ENCODE data around the gene TMEM184A.

The TMEM184A gene

DNA sequence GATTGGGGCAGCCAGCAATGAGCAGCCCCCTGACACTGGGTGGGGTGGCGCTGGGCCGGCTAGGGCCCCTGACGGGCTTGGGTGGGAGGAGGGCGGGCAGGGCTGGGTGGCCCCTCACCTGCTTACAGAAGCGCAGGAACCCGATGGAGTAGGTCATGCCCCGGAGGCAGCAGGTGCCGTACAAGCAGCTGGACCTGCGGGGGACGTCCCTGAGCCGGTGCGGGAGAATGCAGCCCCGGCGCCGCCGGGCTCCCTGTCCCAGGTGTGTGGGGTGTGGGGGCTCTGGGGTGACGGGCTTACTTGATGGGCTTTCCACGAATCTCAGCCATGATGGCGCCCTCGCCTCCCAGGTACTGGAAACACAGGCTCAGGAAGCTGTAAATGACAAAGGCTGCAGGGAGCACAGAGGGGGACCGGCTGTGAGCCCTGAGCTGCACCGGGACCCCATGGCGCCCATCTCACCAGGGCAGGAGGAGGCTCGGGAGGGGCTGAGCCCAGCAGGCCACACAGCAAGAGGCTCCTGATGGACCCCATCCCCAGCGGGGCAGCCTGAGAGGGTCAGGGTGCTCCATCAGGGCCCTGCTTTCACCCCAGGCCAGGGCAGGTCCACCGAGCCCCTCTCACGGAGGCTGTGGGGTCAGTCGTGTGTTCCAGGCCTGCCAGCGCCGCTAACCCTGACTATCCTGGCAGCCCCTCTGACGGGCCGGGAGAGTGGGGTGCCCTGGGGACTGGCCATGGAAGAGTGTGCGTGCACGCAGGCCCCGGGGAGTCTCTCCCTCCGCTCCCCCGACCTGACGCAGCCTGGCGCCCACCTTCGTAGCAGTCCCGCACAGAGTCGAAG, 5.8 kb downstream of the TMEM184A start:
- DNase-seq: no peak

DNA sequence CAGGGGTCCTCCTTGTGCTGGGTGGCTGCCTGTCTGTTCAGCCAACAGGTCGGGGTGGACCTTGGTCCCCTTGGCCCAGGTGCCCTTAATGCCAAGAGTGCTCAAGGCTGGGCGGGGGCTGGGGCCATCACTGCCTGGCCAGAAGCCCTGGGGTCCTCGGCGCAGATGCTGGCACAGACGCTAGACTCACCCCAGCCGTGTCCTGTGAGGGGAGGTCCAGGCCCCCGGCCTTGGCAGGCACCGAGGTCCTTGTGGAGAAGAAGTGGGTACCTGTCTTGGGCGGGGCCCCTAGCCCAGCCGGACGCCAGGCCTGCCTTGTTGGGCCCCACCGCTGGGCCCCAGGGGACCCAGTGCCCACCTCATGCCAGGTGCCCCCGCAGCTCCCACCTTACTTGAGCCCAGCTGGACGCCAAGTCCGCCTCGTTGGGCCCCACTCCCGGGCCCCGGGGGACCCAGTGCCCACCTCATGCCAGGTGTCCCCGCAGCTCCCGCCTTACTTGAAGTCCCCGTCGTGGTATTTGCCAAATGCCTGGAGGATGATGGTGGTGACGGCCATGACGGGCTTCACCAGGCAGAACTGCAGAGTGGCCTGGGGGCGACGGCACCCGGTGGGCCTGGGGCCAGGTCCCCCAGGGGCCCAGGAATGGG, 6.5 kb downstream of the TMEM184A start:
- DNase-seq: no peak

DNA sequence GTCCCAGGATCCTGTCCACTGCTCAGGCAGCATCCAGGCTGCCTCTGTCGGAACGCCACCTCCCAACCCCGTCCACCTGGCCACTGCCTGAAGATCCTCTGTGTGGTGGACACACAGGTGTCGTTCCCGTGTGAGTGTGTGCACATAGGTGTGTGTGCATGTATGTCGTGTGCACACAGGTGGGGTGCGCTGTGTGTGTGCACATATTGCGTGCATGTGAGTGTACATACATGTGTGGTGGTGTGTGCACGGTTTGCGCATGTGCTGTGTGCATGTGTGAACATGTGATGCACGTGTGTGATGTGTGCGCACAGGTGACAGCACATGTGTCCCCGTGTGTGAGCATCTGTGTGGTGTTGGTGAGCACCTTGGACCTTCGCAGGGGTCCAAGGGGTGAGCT, 7.1 kb downstream of the TMEM184A start:
- DNase-seq: no peak

DNA sequence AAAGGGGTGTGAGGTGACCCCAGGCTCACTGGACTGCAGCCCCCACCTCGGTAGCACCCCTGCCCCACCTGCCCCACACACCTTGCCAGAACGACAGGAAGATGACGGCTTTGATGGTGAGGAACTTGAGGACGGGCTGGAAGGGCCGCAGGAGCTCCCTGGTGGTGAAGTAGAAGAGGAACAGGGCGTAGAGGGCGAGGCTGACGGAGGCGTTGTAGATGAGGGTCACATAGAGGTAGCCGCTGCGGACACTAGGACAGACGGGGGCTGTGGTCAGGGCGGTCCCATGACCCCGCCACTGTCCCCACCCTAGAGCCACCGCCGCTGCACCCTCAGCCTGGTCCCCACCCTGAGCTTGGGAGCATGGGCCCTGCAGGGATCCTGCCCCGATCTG, 7.6 kb downstream of the TMEM184A start:
- DNase-seq: no peak

DNA sequence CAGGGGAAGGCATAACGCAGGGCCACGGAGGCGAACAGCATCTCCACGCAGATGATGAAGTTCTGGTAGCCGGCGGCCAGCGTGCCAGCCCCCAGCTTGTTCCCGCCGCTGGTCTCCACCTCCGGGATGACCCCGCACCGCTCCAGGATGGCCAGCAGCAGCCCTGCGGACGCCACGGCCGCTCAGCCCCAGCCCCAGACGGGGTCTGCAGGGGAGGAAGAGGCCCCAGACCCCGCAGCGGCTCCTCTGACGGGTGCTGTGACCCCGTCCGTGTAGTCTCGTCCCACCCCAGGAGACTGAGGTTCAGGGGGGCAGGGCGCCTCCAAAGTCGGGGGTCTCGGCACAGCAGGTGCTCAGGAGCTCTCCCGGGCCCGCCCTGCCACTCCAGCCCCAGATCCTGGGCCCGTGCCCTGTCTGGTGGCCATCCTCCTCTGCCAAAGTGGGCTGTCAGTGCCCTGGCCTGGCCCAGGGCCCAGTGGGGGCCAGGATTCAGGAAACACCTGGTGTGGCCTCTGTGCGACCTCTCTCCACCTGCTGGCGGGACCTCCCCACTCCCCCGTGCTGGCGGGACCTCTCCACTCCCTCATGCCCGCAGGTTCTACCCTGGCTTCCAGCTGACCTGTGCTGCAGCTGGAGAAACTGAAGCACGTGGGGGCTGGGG, 8.1 kb downstream of the TMEM184A start:
- no peak for DNase-seq

DNA sequence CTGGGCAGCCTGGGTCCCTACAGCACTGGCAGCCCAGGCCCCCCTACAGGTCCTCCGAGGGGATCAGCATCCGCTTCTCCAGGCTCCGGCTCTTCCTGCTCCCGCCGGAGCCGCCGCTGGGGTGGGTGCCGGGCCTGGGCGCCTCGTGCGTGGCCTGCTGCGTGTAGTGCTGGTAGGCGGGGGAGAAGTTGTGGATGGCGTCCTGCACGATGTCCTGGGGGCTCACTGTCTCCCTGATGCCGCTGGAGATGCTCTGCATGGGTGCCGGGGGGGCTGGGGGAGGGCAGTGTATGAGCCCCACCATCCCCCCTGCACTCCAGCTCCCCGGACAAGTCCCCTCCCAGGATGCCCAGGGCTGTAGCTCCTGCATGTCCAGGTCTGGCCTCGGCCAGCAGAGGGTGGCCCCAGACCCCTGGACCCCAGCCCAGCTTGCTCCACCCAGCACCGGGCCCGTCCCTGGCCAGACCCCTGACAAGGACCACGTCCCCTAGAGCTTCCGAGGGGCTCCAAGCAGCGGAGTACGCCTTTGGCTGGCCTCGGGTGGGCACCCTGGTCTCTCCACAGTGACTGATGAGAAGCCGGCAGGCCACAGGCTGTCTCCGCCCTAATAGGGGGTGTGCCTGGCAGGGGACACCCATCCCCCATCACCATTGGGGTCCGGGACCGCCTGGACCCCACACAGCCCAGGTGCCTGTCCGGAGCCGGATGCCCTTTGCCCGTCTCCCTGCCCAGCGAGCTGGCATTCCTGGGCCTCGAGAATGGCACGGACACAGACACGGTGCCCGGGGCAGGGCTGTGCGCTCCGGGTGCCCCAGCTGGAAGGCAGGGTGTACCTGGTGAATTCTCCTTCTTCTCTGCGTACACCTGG, 8.9 kb downstream of the TMEM184A start:
- DNase-seq: no peak

DNA sequence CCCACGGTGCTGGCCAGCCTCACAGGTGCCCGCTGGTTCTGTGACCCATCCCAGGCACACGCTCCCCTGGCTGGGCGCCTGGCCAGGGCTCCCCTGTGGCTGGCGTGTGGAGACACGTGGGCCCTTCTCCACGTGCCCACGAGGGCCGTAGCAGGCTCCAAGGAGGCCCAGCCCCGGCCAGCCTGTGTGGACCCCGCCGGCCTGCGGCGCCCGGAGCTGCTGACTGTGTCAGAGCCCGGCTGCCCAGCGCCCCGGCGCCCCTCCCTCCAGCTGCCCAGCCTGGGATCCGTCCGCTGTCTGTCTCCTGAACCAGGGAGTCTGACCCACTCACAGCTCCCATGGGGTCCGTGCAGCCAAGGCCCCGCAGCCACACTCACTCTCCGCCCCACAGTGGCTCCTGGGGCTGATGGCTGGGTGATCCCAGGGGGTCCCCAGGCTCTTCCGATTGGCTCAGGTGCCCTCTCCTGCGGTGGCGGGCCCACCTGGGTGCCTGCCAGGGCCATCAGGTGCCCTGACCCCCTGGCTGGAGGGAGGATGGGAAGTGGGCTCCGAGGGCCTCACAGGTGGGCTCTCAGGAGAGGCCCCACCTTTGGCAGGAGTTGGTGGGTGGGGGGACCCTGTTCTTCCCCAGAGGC, 9.6 kb downstream of the TMEM184A start:
- no peak for DNase-seq

DNA sequence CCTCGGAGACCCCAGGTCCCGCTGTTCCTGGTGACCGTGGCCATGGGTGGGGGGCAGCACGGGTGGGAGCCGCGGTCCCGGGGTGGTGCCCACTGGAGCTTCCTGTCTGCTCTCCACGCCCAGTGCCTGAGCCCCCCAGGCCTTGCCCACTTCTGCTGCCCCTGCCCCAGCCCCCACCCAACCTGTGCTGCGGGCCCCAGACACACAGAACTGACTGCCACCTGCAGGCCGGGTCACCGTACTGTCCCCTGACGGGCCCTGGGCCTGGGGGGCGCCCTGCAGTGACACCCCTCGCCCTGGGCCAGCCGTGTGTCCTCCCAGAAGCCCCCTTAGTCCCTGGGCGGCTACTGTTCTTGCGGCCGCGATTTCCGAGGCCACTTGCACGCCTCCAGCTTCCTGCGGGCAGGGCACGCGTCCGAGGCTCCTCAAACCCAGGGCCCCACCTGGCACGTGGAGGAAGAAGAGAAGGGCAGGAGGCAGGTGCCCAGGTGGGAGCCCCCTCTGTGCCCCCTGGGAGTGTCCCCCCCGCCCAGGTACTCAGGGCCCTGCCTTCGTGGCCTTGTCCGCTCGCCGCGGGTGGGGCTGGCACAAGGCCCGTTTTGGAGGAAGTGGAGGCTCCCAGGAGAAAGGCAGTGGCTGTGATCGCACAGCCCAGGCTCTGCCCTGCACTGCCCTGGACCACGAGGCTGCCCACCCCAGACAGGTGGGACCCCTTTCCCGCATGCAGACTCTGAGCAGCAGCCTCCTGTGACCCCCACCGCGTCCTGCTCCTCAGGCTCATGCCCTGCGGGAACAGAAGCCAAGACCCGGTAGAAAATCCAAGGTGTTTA, 10.4 kb downstream of the TMEM184A start:
- no peak for DNase-seq

DNA sequence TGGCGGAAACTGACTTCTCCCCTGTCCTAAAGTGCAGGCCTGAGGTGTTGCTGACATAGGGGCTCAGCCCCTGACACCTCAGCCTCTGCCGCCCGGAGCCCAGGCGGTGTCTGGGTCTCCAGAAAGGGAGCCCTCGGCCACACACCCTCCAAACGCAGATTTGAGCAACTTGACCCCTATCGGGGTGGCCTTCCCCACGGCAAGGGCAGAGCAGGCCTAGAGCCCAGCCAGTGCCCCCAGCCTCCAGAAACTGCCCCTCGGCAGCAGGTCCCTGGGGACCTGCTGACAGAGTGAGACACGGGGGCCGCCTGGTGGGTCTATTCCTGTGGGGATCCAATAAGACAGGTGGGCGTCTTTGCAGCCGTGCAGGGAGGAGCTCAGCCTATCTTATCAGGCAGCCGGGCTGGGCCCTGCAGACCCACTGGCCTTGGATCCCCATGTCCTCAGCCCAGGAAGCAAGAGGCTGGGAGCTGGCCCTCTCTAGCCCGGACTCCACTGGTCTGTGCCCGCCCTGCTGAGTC, 11.0 kb downstream of the TMEM184A start:
- DNase-seq: no peak

DNA sequence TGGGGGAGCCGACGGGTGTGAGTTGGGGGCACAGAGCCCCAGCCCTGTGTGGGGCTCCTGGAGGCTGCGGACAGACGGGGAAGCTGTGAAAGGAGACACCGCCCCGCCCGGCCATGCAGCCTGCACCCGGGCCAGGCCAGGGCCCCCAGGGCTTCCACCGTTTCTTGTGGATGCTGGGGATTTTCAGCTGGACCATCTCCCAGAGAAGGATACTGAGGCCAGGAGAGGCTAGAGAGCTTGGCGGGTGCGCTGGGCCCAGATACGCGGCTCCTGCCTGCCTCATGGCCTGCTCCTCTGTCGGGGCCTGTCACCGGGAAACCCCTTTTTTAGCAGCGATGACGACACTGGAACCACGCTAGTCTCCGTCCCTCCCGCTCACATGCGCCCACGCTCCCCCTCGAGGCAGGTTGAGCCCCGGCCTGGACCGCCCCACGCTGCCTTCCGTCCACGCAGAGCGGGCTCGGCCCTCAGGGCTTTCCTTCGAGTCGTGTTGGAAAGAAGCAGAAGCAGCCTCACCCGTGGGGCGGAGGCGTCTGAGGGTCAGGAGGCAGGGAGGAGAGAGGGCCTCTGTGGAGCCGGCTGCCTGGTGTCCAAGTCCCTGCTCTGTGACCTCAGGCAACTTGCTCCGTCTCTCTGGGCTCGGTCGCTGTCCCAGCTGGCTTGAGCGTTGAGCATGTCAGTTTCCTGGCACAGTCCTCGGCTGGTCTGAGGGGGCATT, 11.7 kb downstream of the TMEM184A start:
- no peak for DNase-seq

DNA sequence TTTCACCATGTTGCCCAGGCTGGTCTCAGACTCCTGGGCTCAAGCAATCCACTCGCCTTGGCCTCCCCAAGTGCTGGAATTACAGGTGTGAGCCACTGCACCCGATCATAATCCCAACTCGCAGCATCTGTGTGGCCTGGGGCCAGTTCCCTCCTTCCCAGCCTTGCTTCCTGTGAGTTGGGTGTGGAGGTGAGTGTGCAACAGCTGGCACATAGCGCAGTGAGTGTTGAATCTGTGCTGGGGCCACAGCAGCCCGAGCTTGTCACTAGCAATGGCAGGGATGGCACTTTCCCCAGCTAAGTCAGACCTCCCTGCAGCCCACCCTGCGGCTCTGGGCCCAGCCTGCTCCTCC, 12.2 kb downstream of the TMEM184A start:
- DNase-seq: no peak

DNA sequence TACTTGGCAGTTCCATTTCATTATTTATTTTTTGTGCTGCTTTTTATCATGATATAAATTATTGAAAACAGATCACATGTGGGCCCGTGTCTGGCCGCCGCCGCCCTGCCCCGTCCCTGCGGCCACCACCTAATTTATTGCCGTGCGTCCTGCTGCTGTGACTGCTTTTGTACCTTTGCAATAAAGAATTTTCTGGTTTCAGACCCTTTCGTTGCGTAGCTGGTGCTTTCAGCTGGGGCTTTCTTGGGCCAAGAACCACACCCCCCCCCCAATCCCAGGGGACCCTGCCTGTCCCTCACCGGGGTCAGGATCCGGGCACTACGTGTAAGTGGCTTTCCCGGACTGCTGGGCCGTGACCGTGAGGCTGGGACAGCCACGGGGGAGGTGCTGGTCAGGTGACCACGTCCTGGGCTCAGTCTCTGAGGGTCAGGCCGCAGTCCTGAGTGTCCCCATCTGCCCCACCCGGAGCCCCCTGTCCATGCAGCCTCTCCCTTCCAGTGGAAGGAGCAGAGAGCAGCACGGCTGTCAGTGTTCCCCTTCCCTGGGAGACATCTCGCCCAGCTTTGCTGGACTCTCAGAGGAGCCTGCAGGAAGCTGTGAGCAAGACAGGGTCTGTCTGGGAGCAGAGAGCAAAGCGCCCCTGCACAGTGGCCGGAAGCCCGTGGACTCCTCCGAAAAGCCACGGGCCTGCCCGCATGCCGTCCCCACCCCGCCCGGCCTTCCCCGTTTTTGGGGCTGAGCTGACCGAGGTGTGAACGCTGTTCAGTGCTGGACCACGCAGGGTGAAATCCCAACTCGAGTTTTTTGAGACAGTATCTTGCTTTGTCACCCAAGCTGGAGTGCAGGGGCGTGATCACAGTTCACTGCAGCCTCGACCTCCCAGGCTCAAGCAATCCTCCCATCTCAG, 12.9 kb downstream of the TMEM184A start:
- DNase-seq: no peak

DNA sequence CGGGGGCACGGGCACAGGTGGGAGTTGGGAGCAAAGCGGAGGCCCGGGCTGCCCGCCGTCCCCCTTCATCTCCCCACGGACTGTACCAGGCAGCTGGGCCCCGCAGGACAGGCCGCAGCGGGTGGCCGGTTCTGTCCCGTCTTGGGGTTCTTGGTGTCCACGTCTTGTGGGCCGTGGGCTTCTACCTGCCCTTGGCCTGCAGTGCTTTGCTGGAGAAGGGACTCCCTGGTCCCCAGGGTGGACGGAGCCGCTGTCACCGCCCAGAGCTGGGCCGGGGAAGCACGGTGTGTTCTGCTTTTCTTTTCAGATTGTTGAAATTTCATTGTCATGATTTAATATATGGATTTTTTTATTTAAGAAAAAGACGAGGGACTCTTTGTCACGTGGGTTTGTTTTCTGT, 13.7 kb downstream of the TMEM184A start:
- no peak for DNase-seq

DNA sequence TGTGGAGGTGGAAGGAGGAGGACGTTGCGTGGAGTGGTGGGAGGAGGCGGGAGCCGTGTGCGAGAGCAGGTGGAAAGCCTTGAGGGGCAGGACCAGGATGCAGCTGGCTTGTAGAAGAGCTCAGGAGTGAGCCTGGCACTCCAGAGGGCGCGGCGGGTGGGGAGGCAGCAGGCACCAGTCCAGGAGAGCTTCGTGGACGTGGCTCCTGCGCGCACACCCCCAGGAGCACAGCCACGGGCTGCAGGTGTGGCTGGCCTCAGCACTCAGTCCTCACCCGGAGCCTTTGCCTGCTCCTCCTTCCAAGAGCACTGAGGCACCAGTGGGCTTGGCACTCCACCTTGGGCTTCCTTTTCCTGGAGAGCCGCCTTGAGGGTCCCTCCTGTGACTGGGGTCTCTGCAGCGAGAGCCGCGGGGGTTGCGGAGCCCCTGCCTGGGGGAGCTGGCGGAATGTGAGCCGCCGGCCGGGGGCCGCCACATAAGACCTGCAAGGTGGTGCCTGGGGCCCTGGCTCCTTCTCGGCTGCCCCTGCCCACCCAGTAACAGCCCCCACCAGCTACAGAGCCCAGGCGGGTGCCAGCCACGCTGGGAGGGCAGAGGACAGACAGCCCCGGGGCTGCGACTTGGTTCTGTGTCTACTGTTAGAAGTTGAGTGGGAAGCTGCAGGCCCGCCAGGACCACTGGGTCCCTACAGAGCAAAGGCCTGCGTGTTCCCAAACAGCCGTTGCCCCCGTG, 14.4 kb downstream of the TMEM184A start:
- DNase-seq: no peak

DNA sequence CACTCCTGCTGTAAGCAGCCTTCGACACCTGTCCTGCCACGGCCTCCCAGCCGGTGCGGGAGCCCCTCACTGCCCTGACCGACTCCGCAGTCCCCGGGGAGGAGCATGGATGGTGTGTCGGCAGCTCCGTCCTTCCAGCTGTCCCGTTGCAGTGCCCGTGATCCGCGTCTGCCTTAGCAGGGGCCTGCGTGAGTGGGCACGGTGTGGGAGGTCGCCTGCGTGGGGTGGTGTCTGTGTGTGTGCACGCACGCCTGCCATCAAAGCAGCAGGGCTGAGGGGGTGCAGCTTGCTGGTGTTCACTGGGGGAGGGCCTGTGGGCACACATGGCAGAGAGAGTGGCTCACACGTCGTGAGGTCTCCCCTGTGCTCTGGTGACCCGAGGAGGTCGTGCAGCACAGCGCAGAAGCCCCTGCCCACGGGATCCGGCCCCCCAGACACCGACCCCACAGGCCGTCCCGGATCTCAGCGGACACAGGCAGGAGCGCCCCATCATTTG, 15.2 kb downstream of the TMEM184A start:
- no peak for DNase-seq

DNA sequence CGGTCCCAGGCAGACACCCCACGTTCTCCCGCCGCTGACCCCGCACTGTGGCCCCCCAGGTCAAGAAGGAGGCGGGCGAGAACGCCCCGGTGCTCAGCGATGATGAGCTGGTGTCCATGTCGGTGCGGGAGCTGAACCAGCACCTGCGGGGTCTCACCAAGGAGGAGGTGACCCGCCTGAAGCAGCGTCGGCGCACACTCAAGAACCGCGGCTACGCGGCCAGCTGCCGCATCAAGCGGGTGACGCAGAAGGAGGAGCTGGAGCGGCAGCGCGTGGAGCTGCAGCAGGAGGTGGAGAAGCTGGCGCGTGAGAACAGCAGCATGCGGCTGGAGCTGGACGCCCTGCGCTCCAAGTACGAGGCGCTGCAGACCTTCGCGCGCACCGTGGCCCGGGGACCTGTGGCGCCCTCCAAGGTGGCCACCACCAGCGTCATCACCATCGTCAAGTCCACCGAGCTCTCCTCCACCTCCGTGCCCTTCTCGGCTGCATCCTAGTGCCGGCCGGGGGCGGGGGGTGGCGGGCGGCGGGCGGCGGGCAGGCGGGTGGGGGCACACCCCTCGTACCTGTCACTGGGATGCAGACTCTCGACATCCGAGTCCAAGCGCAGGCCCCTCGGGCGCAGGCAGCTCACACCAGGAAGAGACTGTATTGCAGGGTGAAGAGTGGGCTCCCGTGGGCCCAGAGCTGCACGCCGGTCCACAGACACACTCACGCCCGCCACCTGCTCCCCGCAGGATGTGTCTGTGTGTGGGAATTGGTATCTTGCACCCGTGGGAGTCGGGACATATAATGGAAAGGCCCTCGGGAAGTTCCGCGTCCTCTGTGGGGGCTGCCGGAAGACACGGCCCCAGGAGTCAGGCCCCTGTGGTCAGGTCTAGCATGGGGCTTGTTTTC, 15.9 kb downstream of the TMEM184A start:
- no peak for DNase-seq

DNA sequence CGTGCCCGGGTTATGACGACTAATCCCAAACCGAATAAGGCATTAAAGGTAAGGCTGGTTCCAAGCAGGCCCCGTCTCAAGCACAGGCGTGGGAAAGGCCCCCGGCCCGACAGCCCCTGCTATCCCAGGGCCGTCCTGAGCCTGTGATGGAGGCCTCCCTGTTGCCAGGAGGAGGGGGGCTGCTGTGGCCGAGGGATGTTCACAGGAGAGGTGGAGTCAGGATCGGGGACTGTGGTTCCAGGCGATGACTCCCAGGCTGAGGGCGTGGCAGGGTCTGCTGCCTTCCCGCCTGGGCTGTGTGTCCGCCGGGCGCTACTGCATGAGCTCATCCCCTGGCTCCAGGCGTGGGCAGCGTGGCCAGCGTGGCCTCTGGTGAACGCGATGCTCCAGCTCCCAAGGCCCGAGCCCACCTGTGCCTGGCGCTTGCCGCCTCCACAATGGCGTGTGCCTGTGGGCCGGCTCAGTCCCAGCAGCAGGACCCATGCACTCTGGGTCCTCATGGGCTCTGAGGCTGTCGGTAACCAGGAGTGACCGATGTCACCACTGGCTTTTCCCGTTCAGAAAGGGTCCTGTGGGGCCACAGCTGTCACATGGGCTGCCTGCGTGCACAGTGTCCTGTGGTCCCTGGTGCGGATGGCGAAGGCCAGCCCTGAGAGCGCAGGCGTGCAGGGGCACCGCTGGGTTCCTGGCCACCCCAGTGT, 16.7 kb downstream of the TMEM184A start:
- no peak for DNase-seq

Measured in activated effector memory CD4-positive, alpha-beta T cell treated with anti-CD3 and anti-CD28 coated beads, Interleukin-2, amount 50 U/mL, for 16 hours (primary cell).